B cell (primary cell): Measurements from ENCODE around the gene WIF1. TPM values are rescaled to one million over a fixed set of nuclear protein-coding genes. Genes with fewer than 3 reads are reported as not detected.

Experiments used
- ATAC-seq: fragments of 200-7000 bp; cut with Tn5 transposase; one replicate; pipeline ENCODE4 v1.10.0; 2021; ENCODE audit warnings: low read depth, mild to moderate bottlenecking, moderate number of reproducible peaks, moderate library complexity
- CTCF ChIA-PET: fragments of 350-600 bp; sonication (Branson Sonifier 250); formaldehyde crosslinking; loops from one replicate; lab custom pipeline; 2021; ENCODE audit warnings: antibody characterized with exemption, inconsistent platforms; lab: Charles Lee
- POLR2A ChIA-PET: fragments of 350-600 bp; sonication (Branson Sonifier 250); formaldehyde crosslinking; loops from one replicate; lab custom pipeline; 2021; ENCODE audit warnings: antibody characterized with exemption; lab: Charles Lee
- DNase-seq: peaks from one replicate; pipeline ENCODE4 v3.0.0; 2013
- H2AFZ ChIP-seq: 2 replicates; pipeline ENCODE4 v1.6.1; 2012; ENCODE audit warnings: mild to moderate bottlenecking, low read depth, low read length; ENCODE audit not compliant: insufficient read depth, poor library complexity, severe bottlenecking
- H3K27ac ChIP-seq, 2 donors: 1 replicate in 1 of 2; 2 replicates in 1 of 2; pipeline ENCODE4 v1.5.1; 2012 to 2013; ENCODE audit warnings: low read length in 2 of 2, mild to moderate bottlenecking in 2 of 2, moderate library complexity in 1 of 2
- H3K27me3 ChIP-seq, 4 experiments: fragments of 200-600 bp in 1 of 4; sonication (generic) in 1 of 4; replicated peaks in 1 of 4; 1 replicate in 2 of 4; 2 replicates in 2 of 4; pipeline versions ENCODE4 v1.6.1 to v1.7.0; 2013 to 2016; ENCODE audit warnings: low read length in 3 of 4, mild to moderate bottlenecking in 2 of 4, mixed read lengths in 1 of 4, moderate library complexity in 1 of 4; ENCODE audit not compliant: insufficient read depth in 4 of 4, control insufficient read depth in 3 of 4; ENCODE audit errors: control extremely low read depth in 1 of 4
- H3K36me3 ChIP-seq, 2 experiments: replicated peaks in 1 of 2; 1 replicate in 1 of 2; 2 replicates in 1 of 2; pipeline versions ENCODE4 v1.6.1 to v1.7.1; 2013; ENCODE audit warnings: low read length in 1 of 2; ENCODE audit not compliant: insufficient read depth in 2 of 2, control insufficient read depth in 1 of 2; ENCODE audit errors: control extremely low read depth in 1 of 2, extremely low read depth in 1 of 2
- H3K4me1 ChIP-seq, 2 donors: fragments of 200-600 bp in 1 of 2; sonication (generic) in 1 of 2; 1 replicate in 1 of 2; 2 replicates in 1 of 2; pipeline versions ENCODE4 v1.5.1 to v1.6.1; 2013 to 2017; ENCODE audit warnings: low read length in 2 of 2; ENCODE audit not compliant: control insufficient read depth in 2 of 2, insufficient read depth in 2 of 2
- H3K4me2 ChIP-seq: replicated peaks from 2 replicates; pipeline ENCODE3; 2012; ENCODE audit warnings: mild to moderate bottlenecking, low read depth, low read length; ENCODE audit not compliant: poor library complexity, severe bottlenecking
- H3K4me3 ChIP-seq, 5 experiments: fragments of 200-600 bp in 1 of 5; sonication (generic) in 1 of 5; 1 replicate in 3 of 5; 2 replicates in 2 of 5; pipeline versions ENCODE4 v1.5.1 to v1.7.0; 2011 to 2016; ENCODE audit warnings: low read length in 4 of 5, mild to moderate bottlenecking in 4 of 5, low read depth in 2 of 5, control low read depth in 1 of 5, moderate library complexity in 1 of 5; ENCODE audit not compliant: insufficient read depth in 1 of 5; ENCODE audit errors: control extremely low read depth in 1 of 5, extremely low read depth in 1 of 5
- H3K79me2 ChIP-seq: fragments of 200-600 bp; sonication (generic); one replicate; pipeline ENCODE4 v1.6.0; 2016; ENCODE audit warnings: low read length; ENCODE audit not compliant: control insufficient read depth, insufficient read depth
- H3K9ac ChIP-seq: fragments of 200-600 bp; sonication (generic); 2 replicates; pipeline ENCODE4 v1.6.1; 2017; ENCODE audit warnings: mild to moderate bottlenecking, low read length, moderate library complexity
- H3K9me3 ChIP-seq, 3 donors: one replicate each; pipeline versions ENCODE4 v1.6.1 to v1.7.1; 2013; ENCODE audit warnings: low read length in 2 of 3; ENCODE audit not compliant: control insufficient read depth in 2 of 3, insufficient read depth in 1 of 3; ENCODE audit errors: control extremely low read depth in 1 of 3
- H4K20me1 ChIP-seq: 2 replicates; pipeline ENCODE4 v1.6.0; 2012; ENCODE audit warnings: mild to moderate bottlenecking, low read length; ENCODE audit not compliant: insufficient read depth, control insufficient read depth, poor library complexity, severe bottlenecking
- H3K27ac Mint-ChIP-seq: one replicate; pipeline ENCODE4 v1.8.0; 2021; ENCODE audit warnings: mixed read lengths
- H3K27me3 Mint-ChIP-seq: one replicate; pipeline ENCODE4 v1.8.0; 2021; ENCODE audit warnings: mixed read lengths
- H3K4me1 Mint-ChIP-seq: one replicate; pipeline ENCODE4 v1.8.0; 2021; ENCODE audit warnings: mixed read lengths
- H3K4me3 Mint-ChIP-seq: one replicate; pipeline ENCODE4 v1.8.0; 2021; ENCODE audit warnings: mixed read lengths
- H3K9me3 Mint-ChIP-seq: one replicate; pipeline ENCODE4 v1.8.0; 2022; ENCODE audit warnings: mixed read lengths; ENCODE audit not compliant: insufficient read depth
- EZH2 ChIP-seq: IDR thresholded peaks from 2 replicates; pipeline ENCODE4 v1.6.1; 2012; ENCODE audit warnings: borderline replicate concordance, low read depth, mild to moderate bottlenecking, moderate library complexity, low read length; ENCODE audit not compliant: insufficient read depth, poor library complexity, severe bottlenecking
- WGBS: methylation state at CpG from one replicate; pipeline ENCODE4 v1.1.5; 2013; ENCODE audit warnings: missing lambda C conversion rate; ENCODE audit not compliant: insufficient coverage; 5-methylcytosine and 5-hydroxymethylcytosine counted together
- intact Hi-C: fragments of 100-400 bp; cut with micrococcal nuclease; formaldehyde crosslinking; loops from one replicate; pipeline ENCODE4 v1.10.0; 2022
- polyA plus RNA-seq: library from polyadenylated mRNA; depleted of rRNA; stranded (reverse); fragments of >200 nt; gene quantifications from 2 replicates; pipeline ENCODE4 v1.2.3, GENCODE V29; 2012
- total RNA-seq, 2 donors: library from RNA; stranded (reverse); fragments of 120-200 nt in 1 of 2; gene quantifications; 1 replicate in 1 of 2; 2 replicates in 1 of 2; pipeline versions ENCODE4 v1.2.3 to v1.2.4, GENCODE V29; 2013 to 2022
- TF ChIP-seq, protein P1 (sequence below): fragments of 200-600 bp; IDR thresholded peaks from one replicate; pipeline ENCODE4 v1.8.0; 2022; ENCODE audit warnings: antibody characterized with exemption, mild to moderate bottlenecking

WIF1 gene
- total and polyA plus RNA-seq, 2 donors (not counting 1 experiment from before 2014, with no cell fraction given) = not detected

DNA sequence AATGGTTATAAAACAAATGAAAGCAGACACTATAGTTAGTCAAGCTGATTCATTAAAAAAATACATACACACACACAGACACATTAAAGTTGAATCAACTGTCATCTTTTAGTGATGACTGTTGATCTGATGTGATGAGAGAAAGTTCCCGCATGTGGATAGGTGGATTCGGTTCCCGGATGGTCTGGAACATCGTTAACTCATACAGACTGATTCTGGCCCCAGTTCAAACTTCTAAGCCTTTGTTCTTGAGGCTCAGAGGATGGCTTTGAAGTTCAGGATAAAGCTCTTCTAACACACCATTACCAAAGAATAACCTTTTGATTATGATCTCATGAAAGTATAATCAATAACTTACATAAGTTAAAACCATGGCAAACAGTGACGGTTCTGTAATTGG lies 27.5 kb downstream of the WIF1 start:
- peaks cover 0 to 20% (median 9%) of the 10 kb centered on the region in 4 experiments for H3K27me3 ChIP-seq
- 71% methylated on average over 4 of the region's 5 CpGs for WGBS
- no peaks in the 10 kb centered on the region for H3K36me3 ChIP-seq
- ATAC-seq (no peak), DNase-seq (no peak)
- H3K4me1 Mint-ChIP-seq = no peaks in the 10 kb centered on the region
- no peak overlapping the region for H3K27ac ChIP-seq
- H3K4me3 Mint-ChIP-seq = no peak overlapping the region
- no peak overlapping the region for H3K27ac Mint-ChIP-seq
- H3K27me3 Mint-ChIP-seq = peaks cover 26% of the 10 kb centered on the region
- H3K9me3 ChIP-seq = no peaks in the 10 kb centered on the region
- intact Hi-C loops = no loop called here
- H3K4me1 ChIP-seq = no peaks in the 10 kb centered on the region
- no peak overlapping the region for H3K4me3 ChIP-seq
- no peak overlapping the region for H2AFZ ChIP-seq
- H4K20me1 ChIP-seq = no peaks in the 10 kb centered on the region
- H3K9ac ChIP-seq = no peak overlapping the region
- no peak overlapping the region for H3K4me2 ChIP-seq
- no peak for TF ChIP-seq EZH2
- TF ChIP-seq, protein P1, sequence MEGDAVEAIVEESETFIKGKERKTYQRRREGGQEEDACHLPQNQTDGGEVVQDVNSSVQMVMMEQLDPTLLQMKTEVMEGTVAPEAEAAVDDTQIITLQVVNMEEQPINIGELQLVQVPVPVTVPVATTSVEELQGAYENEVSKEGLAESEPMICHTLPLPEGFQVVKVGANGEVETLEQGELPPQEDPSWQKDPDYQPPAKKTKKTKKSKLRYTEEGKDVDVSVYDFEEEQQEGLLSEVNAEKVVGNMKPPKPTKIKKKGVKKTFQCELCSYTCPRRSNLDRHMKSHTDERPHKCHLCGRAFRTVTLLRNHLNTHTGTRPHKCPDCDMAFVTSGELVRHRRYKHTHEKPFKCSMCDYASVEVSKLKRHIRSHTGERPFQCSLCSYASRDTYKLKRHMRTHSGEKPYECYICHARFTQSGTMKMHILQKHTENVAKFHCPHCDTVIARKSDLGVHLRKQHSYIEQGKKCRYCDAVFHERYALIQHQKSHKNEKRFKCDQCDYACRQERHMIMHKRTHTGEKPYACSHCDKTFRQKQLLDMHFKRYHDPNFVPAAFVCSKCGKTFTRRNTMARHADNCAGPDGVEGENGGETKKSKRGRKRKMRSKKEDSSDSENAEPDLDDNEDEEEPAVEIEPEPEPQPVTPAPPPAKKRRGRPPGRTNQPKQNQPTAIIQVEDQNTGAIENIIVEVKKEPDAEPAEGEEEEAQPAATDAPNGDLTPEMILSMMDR = no peak
- ChIA-PET CTCF (no interaction called here), POLR2A (no interaction called here)
- H3K79me2 ChIP-seq = no peaks in the 10 kb centered on the region
- peaks cover 2% of the 10 kb centered on the region for H3K9me3 Mint-ChIP-seq

DNA sequence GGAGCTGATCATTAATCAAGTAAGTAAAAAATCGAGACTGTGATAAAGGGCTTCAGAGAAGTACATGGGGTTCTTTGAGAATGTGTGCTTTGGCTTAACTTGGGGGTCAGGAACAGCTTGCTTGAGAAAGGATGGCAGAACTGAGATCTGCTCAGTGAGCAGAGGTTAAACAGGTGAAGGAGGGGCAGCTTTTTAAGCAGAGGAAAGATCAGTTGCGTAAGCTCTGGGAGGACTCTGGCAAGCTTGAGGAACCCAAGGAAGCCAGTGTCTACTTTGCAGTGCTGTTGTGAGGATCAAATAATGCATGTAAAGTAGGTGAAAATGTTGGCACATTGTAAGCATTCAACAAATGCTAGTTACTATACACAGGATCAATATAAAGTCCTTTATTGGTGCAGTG lies 30.6 kb downstream of the WIF1 start:
- Mint-ChIP-seq H3K4me3 (no peak overlapping the region), H3K9me3 (peaks cover 2% of the 10 kb centered on the region), H3K27me3 (peaks cover 21% of the 10 kb centered on the region), H3K4me1 (no peaks in the 10 kb centered on the region), H3K27ac (no peak overlapping the region)
- Histone ChIP-seq H3K9ac (no peak overlapping the region), H4K20me1 (no peaks in the 10 kb centered on the region), H3K27ac (no peak overlapping the region), H3K9me3 (no peaks in the 10 kb centered on the region), H3K4me3 (no peak overlapping the region), H2AFZ (no peak overlapping the region), H3K36me3 (no peaks in the 10 kb centered on the region), H3K4me1 (no peaks in the 10 kb centered on the region), H3K27me3 (peaks cover 0 to 23% (median 6%) of the 10 kb centered on the region in 4 experiments), H3K4me2 (no peak overlapping the region), H3K79me2 (no peaks in the 10 kb centered on the region)
- ATAC-seq (no peak), DNase-seq (no peak)
- ChIA-PET POLR2A (no interaction called here), CTCF (no interaction called here)
- intact Hi-C loops = no loop called here
- 63% methylated on average over 2 of the region's 2 CpGs for WGBS
- TF ChIP-seq, protein P1 = no peak
